OCI-LY1 (cell line): Measurements from ENCODE around the gene ATP1B1.

Source experiments
- EZH2 ChIP-seq: fragments of 200-600 bp; sonication (generic), shearing (Covaris generic); IDR thresholded peaks from 2 replicates; pipeline ENCODE4 v1.8.0; 2017; ENCODE audit warnings: borderline replicate concordance, mixed run types, mild to moderate bottlenecking, antibody characterized with exemption, low read length, moderate library complexity, mixed read lengths
- TF ChIP-seq, protein P1 (sequence below): fragments of 200-600 bp; sonication (generic), shearing (Covaris generic); IDR thresholded peaks from 2 replicates; pipeline ENCODE4 v1.5.1; 2017; ENCODE audit warnings: mild to moderate bottlenecking, antibody characterized with exemption, low read length, moderate library complexity, mixed read lengths

DNA sequence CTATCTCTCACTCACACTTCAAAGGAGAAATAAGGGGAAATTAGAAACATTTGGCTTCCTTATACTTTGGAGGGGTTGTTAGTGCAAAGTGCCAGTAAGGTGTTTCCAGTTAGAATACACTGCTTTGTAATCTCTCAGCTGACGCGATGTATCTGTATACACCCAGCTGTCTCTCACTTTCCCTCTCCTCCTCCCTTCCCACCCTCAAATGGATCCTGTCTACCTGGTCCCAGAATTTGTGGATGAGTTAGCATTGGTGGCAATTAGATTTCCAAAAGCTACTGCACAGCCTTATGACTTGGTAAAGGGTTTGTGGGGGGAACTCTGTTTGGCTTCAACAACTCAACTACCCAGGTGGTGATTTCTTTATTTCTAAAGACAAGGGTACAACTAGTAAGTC is 10.5 kb downstream of the ATP1B1 start:
- TF ChIP-seq, protein P1, sequence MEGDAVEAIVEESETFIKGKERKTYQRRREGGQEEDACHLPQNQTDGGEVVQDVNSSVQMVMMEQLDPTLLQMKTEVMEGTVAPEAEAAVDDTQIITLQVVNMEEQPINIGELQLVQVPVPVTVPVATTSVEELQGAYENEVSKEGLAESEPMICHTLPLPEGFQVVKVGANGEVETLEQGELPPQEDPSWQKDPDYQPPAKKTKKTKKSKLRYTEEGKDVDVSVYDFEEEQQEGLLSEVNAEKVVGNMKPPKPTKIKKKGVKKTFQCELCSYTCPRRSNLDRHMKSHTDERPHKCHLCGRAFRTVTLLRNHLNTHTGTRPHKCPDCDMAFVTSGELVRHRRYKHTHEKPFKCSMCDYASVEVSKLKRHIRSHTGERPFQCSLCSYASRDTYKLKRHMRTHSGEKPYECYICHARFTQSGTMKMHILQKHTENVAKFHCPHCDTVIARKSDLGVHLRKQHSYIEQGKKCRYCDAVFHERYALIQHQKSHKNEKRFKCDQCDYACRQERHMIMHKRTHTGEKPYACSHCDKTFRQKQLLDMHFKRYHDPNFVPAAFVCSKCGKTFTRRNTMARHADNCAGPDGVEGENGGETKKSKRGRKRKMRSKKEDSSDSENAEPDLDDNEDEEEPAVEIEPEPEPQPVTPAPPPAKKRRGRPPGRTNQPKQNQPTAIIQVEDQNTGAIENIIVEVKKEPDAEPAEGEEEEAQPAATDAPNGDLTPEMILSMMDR = no peak
- TF ChIP-seq EZH2 = no peak
